Measurements from ENCODE around the gene CORO2A. TPM values are rescaled to one million over a fixed set of nuclear protein-coding genes. Genes with fewer than 3 reads are reported as not detected.

CORO2A gene
- total and polyA plus RNA-seq, 2 of the 8 experiments (the other 6 are each of a cell fraction or from before 2014, with no cell fraction given): 13.7 to 27.9 TPM

GRCh38 chr9:98171176-98171925, 21.1 kb downstream of the CORO2A start (continued):
- TF ChIP-seq HDAC2 (IDR thresholded peaks at IDR 0.05; ENCODE audit: borderline replicate concordance in 1 of 2, low read depth in 2 of 2, low read length in 2 of 2) (no peak), SP2 (IDR thresholded peaks at IDR 0.05; ENCODE audit: low read length) (no peak), CBX5 (IDR thresholded peaks at IDR 0.05; ENCODE audit: low read depth, low read length) (no peak), PHF8 (conservative IDR thresholded peaks at IDR 0.05; ENCODE audit: low read depth, low read length) (no peak), KDM4A (IDR thresholded peaks at IDR 0.05; ENCODE audit: low read depth, low read length, severe bottlenecking) (no peak), SAP30 (IDR thresholded peaks at IDR 0.05; ENCODE audit: insufficient read depth, insufficient replicate concordance, low read length) (no peak), FOSL1 (IDR thresholded peaks at IDR 0.05; ENCODE audit: insufficient read depth, low read depth, low read length) (no peak), SP4 (IDR thresholded peaks at IDR 0.05; ENCODE audit: low read length) (no peak), TEAD4 (IDR thresholded peaks at IDR 0.05; ENCODE audit: low read depth, low read length) (no peak), SIX5 (IDR thresholded peaks at IDR 0.05; ENCODE audit: low read depth, low read length) (no peak)
